Thoracic aorta (tissue), 2 donors: Measurements from ENCODE around the gene CHCHD6. TPM values are rescaled to one million over a fixed set of nuclear protein-coding genes. Genes with fewer than 3 reads are reported as not detected.

Source experiments
- ATAC-seq: fragments of 150-250 bp; one replicate; pipeline ENCODE4 v1.8.0; 2017; ENCODE audit warnings: low read depth; ENCODE audit not compliant: insufficient number of reproducible peaks, low FRiP score
- DNase-seq: peaks from one replicate; pipeline ENCODE4 v3.0.0-alpha.2; 2020; ENCODE audit warnings: low spot score
- H3K27ac ChIP-seq, 2 donors: fragments of 200-600 bp; sonication (generic); 1 replicate in 1 of 2; 2 replicates in 1 of 2; pipeline ENCODE4 v1.5.1; 2016; ENCODE audit warnings: mild to moderate bottlenecking in 2 of 2, moderate library complexity in 2 of 2
- H3K27me3 ChIP-seq: fragments of 200-600 bp; sonication (generic); replicated peaks from 2 replicates; pipeline ENCODE4 v1.6.0; 2016; ENCODE audit warnings: mild to moderate bottlenecking; ENCODE audit not compliant: insufficient read depth
- H3K36me3 ChIP-seq: fragments of 200-600 bp; sonication (generic); one replicate; pipeline ENCODE4 v1.5.1; 2016
- H3K4me1 ChIP-seq, 2 donors: fragments of 200-600 bp; sonication (generic); 1 replicate in 1 of 2; 2 replicates in 1 of 2; pipeline versions ENCODE4 v1.5.1 to v1.6.0; 2016; ENCODE audit warnings: low read depth in 2 of 2, mild to moderate bottlenecking in 1 of 2; ENCODE audit not compliant: control insufficient read depth in 1 of 2
- H3K4me3 ChIP-seq: fragments of 200-600 bp; sonication (generic); 2 replicates; pipeline ENCODE4 v1.5.1; 2016; ENCODE audit warnings: mild to moderate bottlenecking
- H3K9me3 ChIP-seq: fragments of 200-600 bp; sonication (generic); 2 replicates; pipeline ENCODE4 v1.5.1; 2016
- CTCF ChIP-seq: fragments of 200-600 bp; sonication (generic); IDR thresholded peaks from one replicate; pipeline ENCODE4 v1.5.1; 2019; ENCODE audit warnings: antibody characterized with exemption
- total RNA-seq, 2 donors: library from RNA; depleted of rRNA; stranded (reverse); fragments of >200 nt; gene quantifications; one replicate each; pipeline versions ENCODE4 v1.1.0 to v1.2.3, GENCODE V29; 2016

The CHCHD6 gene
- total RNA-seq, 2 donors from 2014 or later = 12.5 to 17.1 TPM

- Histone ChIP-seq H3K9me3 (no peaks in the 10 kb centered on the region), H3K4me3 (no peak overlapping the region), H3K4me1 (peaks cover 2 to 19% of the 10 kb centered on the region in 2 donors), H3K27me3 (no peaks in the 10 kb centered on the region), H3K36me3 (no peaks in the 10 kb centered on the region), H3K27ac (no peak overlapping the region)
- DNase-seq = no peak
- no peak for ATAC-seq
- TF ChIP-seq CTCF = no peak
These were observed 234.7 kb downstream of the CHCHD6 start for GRCh38 chr3:126938520-126939337.

- no peaks in the 10 kb centered on the region for H3K9me3 ChIP-seq
- no peak overlapping the region for H3K27ac ChIP-seq
- H3K4me1 ChIP-seq = peaks cover 2 to 19% of the 10 kb centered on the region in 2 donors
- TF ChIP-seq CTCF = no peak
- no peak overlapping the region for H3K4me3 ChIP-seq
- H3K36me3 ChIP-seq = no peaks in the 10 kb centered on the region
- no peaks in the 10 kb centered on the region for H3K27me3 ChIP-seq
- DNase-seq (no peak), ATAC-seq (no peak)
These were observed 235.3 kb downstream of the CHCHD6 start for GRCh38 chr3:126939338-126939718.

DNA sequence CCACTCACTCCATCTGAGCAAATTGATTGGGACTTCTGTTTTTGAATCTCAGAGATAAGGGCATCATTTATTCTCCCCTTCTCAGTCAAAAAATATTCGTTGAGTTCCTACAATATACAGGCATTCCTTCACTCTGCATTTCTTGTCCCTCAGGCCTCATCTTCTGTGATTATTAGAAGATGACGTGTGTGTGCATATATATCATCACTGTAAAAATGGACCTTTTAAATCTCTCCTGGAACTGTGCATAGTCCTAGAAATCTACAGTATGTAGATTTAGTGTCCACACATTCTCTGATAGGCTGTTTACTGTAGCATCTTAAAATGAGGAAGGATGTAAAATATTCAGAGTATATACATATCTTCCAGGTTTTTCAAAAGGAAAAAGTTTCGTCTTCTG is 235.7 kb downstream of the CHCHD6 start:
- Histone ChIP-seq H3K36me3 (no peaks in the 10 kb centered on the region), H3K4me1 (peaks cover 2 to 19% of the 10 kb centered on the region in 2 donors), H3K9me3 (no peaks in the 10 kb centered on the region), H3K27me3 (no peaks in the 10 kb centered on the region), H3K27ac (no peak overlapping the region), H3K4me3 (no peak overlapping the region)
- DNase-seq (no peak), ATAC-seq (no peak)
- TF ChIP-seq CTCF = no peak

DNA sequence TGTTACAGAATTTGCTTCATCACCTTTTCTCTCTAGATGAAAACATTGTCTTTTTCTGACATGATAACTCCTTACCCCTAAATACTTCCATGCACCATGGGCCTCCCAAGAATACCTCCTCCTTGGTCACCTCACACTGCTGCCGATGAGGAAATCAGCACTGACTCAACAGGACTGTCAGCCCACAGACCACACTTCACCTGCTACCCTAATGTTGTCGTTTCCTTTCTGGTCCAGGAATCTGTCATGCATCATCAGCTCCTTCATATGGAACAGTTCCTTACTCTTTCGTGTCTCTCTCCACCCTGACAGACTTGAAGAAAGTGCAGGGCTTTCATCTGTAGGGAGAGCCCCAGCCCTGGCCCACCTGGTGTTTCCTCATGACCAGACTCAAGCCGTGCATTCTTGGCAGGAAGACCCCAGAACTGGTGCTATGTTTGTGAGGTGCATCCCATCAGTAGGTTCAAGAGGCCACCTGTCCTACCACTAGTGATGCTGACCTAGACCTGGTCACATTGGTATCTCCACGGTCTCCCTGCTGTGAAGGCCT is 237.8 kb downstream of the CHCHD6 start:
- Histone ChIP-seq H3K27ac (no peak overlapping the region), H3K4me1 (peaks cover 2 to 17% of the 10 kb centered on the region in 2 donors), H3K4me3 (no peak overlapping the region), H3K27me3 (no peaks in the 10 kb centered on the region), H3K9me3 (no peaks in the 10 kb centered on the region), H3K36me3 (no peaks in the 10 kb centered on the region)
- ATAC-seq (no peak), DNase-seq (no peak)
- TF ChIP-seq CTCF = no peak

- Histone ChIP-seq H3K27ac (no peak overlapping the region), H3K27me3 (no peaks in the 10 kb centered on the region), H3K9me3 (no peaks in the 10 kb centered on the region), H3K4me3 (no peak overlapping the region), H3K36me3 (no peaks in the 10 kb centered on the region), H3K4me1 (peaks cover 0 to 3% of the 10 kb centered on the region in 2 donors)
- no peak for DNase-seq
- no peak for ATAC-seq
- no peak for TF ChIP-seq CTCF
These were observed 240.3 kb downstream of the CHCHD6 start for GRCh38 chr3:126944089-126944965.
